ENCODE data around the gene TOP3B. TPM values are rescaled to one million over a fixed set of nuclear protein-coding genes. Genes with fewer than 3 reads are reported as not detected.

The TOP3B gene
- total RNA-seq, 1 donor from 2014 or later: 26.4 TPM

- no peak for TF ChIP-seq CTCF (IDR thresholded peaks at IDR 0.05)
- intact Hi-C loops (cut with DNase I): no loop called here
- Histone ChIP-seq H3K4me1 (no peaks in the 10 kb centered on the region), H3K27me3 (no peaks in the 10 kb centered on the region), H3K36me3 (no peaks in the 10 kb centered on the region), H3K9me3 (no peaks in the 10 kb centered on the region), H3K4me3 (no peak overlapping the region), H3K27ac (no peak overlapping the region)
- no peak for DNase-seq (ENCODE audit: low spot score in 2 of 2)
Observed at GRCh38 chr22:22014285-22014659, 31.7 kb upstream of the TOP3B start.

- Histone ChIP-seq H3K4me3 (no peak overlapping the region), H3K36me3 (no peaks in the 10 kb centered on the region), H3K9me3 (no peaks in the 10 kb centered on the region), H3K27ac (no peak overlapping the region), H3K27me3 (no peaks in the 10 kb centered on the region), H3K4me1 (no peaks in the 10 kb centered on the region)
- no peak for DNase-seq (ENCODE audit: low spot score in 2 of 2)
- intact Hi-C loops (cut with DNase I): no loop called here
- TF ChIP-seq CTCF (IDR thresholded peaks at IDR 0.05): no peak
Observed at GRCh38 chr22:22013559-22014284, 31.1 kb upstream of the TOP3B start.

- H3K27me3 ChIP-seq: no peaks in the 10 kb centered on the region
- intact Hi-C loops (cut with DNase I): no loop called here
- H3K4me1 ChIP-seq: no peaks in the 10 kb centered on the region
- H3K9me3 ChIP-seq: no peaks in the 10 kb centered on the region
- H3K36me3 ChIP-seq: no peaks in the 10 kb centered on the region
- H3K4me3 ChIP-seq: no peak overlapping the region
- H3K27ac ChIP-seq: no peak overlapping the region
- TF ChIP-seq CTCF (IDR thresholded peaks at IDR 0.05): no peak
- DNase-seq (ENCODE audit: low spot score in 2 of 2): no peak
Observed at GRCh38 chr22:22011964-22012363, 29.4 kb upstream of the TOP3B start.

- Histone ChIP-seq H3K36me3 (no peaks in the 10 kb centered on the region), H3K27me3 (no peaks in the 10 kb centered on the region), H3K27ac (no peak overlapping the region), H3K4me1 (no peaks in the 10 kb centered on the region), H3K9me3 (no peaks in the 10 kb centered on the region), H3K4me3 (no peak overlapping the region)
- intact Hi-C loops (cut with DNase I): no loop called here
- DNase-seq (ENCODE audit: low spot score in 2 of 2): no peak
- no peak for TF ChIP-seq CTCF (IDR thresholded peaks at IDR 0.05)
Observed at GRCh38 chr22:22010358-22010757, 27.8 kb upstream of the TOP3B start.

GRCh38 chr22:22009661-22010060, 27.1 kb upstream of the TOP3B start:
- Histone ChIP-seq H3K4me3 (no peak overlapping the region), H3K9me3 (no peaks in the 10 kb centered on the region), H3K36me3 (no peaks in the 10 kb centered on the region), H3K27me3 (no peaks in the 10 kb centered on the region), H3K27ac (no peak overlapping the region), H3K4me1 (no peaks in the 10 kb centered on the region)
- DNase-seq (ENCODE audit: low spot score in 2 of 2): no peak
- TF ChIP-seq CTCF (IDR thresholded peaks at IDR 0.05): no peak
- intact Hi-C loops (cut with DNase I): no loop called here

GRCh38 chr22:22006596-22006990, 24.0 kb upstream of the TOP3B start:
- intact Hi-C loops (cut with DNase I): no loop called here
- Histone ChIP-seq H3K27me3 (no peaks in the 10 kb centered on the region), H3K9me3 (no peaks in the 10 kb centered on the region), H3K36me3 (no peaks in the 10 kb centered on the region), H3K27ac (no peak overlapping the region), H3K4me3 (no peak overlapping the region), H3K4me1 (no peaks in the 10 kb centered on the region)
- DNase-seq (ENCODE audit: low spot score in 2 of 2): no peak
- TF ChIP-seq CTCF (IDR thresholded peaks at IDR 0.05): no peak

All from ascending aorta (tissue), 2 donors.